A673 (cell line): ENCODE results near the gene KIF5A. TPM values are rescaled to one million over a fixed set of nuclear protein-coding genes. Genes with fewer than 3 reads are reported as not detected.
A peak's percentile ranks its signal among the peaks of the same experiment; 100 is the strongest.

ENCODE experiments used
- microRNA-seq: library from miRNA; unstranded; fragments of <30 nt; microRNA quantifications from one replicate; pipeline ENCODE4 v1.2.0, GENCODE V29; 2021
- total RNA-seq: library from RNA; stranded (reverse); gene quantifications from 2 replicates; pipeline ENCODE4 v1.2.3, GENCODE V29; 2021

KIF5A gene
- total RNA-seq, 1 experiment from 2014 or later = 2.1 TPM

Small RNA genes within 50 kb of the gene (microRNA-seq; reads per million reads assigned to microRNA genes)
- gene MIR616 = 3.8 reads per million, percentile 10 among the genes with 10 or more reads in this experiment
- gene MIR6758 = 0.81 reads per million

Other genes with a start within 250 kb of the KIF5A start
- 64.0 and 76.2 TPM in 2 replicates for gene R3HDM2, start 119.0 kb upstream of the KIF5A start, total RNA-seq
- gene INHBC, start 115.3 kb upstream of the KIF5A start, total RNA-seq = not detected in 2 replicates
- gene INHBE, start 94.7 kb upstream of the KIF5A start, total RNA-seq = 0.62 and 0.94 TPM in 2 replicates
- gene GLI1, start 90.3 kb upstream of the KIF5A start, total RNA-seq = 22.4 and 22.6 TPM in 2 replicates
- 0.52 and 0.87 TPM in 2 replicates for gene ARHGAP9, start 70.2 kb upstream of the KIF5A start, total RNA-seq
- 467 and 504 TPM in 2 replicates for gene MARS1, start 62.0 kb upstream of the KIF5A start, total RNA-seq
- 61.9 and 65.6 TPM in 2 replicates for gene DDIT3, start 29.5 kb upstream of the KIF5A start, total RNA-seq
- 140 and 150 TPM in 2 replicates for gene MBD6, start 27.2 kb upstream of the KIF5A start, total RNA-seq
- 121 and 129 TPM in 2 replicates for gene DCTN2, start 2.9 kb upstream of the KIF5A start, total RNA-seq
- gene PIP4K2C, start 41.1 kb downstream of the KIF5A start, total RNA-seq = 34.9 and 35.4 TPM in 2 replicates
- 61.7 and 65.9 TPM in 2 replicates for gene DTX3, start 54.8 kb downstream of the KIF5A start, total RNA-seq
- 20.9 and 32.5 TPM in 2 replicates for gene ARHGEF25, start 61.4 kb downstream of the KIF5A start, total RNA-seq
- gene B4GALNT1, start 83.2 kb downstream of the KIF5A start, total RNA-seq = 34.5 and 39.0 TPM in 2 replicates
- 142 and 161 TPM in 2 replicates for gene OS9, start 144.1 kb downstream of the KIF5A start, total RNA-seq
- 4.0 and 6.6 TPM in 2 replicates for gene AGAP2, start 188.7 kb downstream of the KIF5A start, total RNA-seq
- 8.9 and 24.6 TPM in 2 replicates for gene TSPAN31, start 195.0 kb downstream of the KIF5A start, total RNA-seq
- 216 and 247 TPM in 2 replicates for gene CDK4, start 202.3 kb downstream of the KIF5A start, total RNA-seq
- 19.8 and 23.6 TPM in 2 replicates for gene MARCHF9, start 205.1 kb downstream of the KIF5A start, total RNA-seq
- 4.5 and 4.7 TPM in 2 replicates for gene CYP27B1, start 217.0 kb downstream of the KIF5A start, total RNA-seq
- 51.0 and 55.6 TPM in 2 replicates for gene METTL1, start 222.1 kb downstream of the KIF5A start, total RNA-seq
- 5.3 and 7.4 TPM in 2 replicates for gene EEF1AKMT3, start 222.6 kb downstream of the KIF5A start, total RNA-seq
- gene TSFM, start 232.7 kb downstream of the KIF5A start, total RNA-seq = 52.6 and 58.5 TPM in 2 replicates